ENCODE data around the gene A1CF. TPM values are rescaled to one million over a fixed set of nuclear protein-coding genes. Genes with fewer than 3 reads are reported as not detected.
A peak's percentile ranks its signal among the peaks of the same experiment; 100 is the strongest.

Gene A1CF
- total and polyA plus RNA-seq, 2 experiments from 2014 or later = 0.05 TPM; not detected in 1

DNA sequence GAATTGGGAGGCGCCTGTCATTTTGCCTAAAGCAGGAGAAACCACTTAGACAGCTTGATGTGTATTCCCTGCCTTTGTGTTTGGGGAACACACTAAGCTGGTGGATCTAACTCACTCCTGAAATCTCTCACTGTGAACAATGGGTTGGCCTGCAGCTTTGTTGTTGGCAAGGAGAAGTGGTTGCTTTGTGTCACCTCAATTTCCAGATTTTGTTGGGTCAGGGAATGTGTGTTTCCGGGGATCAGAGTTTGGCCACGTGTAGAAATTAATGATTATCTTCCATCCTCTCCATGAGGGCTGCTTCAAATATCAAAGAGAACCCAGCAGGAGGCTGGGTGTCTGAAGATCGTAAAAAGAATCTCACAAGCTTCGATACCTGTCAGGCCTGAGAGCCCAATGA, 27.8 kb downstream of the A1CF start:
- ATAC-seq = peak; percentile 73
- H2AFZ ChIP-seq = peak overlapping the region; percentile 28; the same call in 1 of the 2 replicates
- H3K27me3 ChIP-seq (ENCODE audit: insufficient read depth) = no peaks in the 10 kb centered on the region
- H3K79me2 ChIP-seq (replicated peaks; ENCODE audit: insufficient read depth) = no peaks in the 10 kb centered on the region
- H3K4me3 ChIP-seq = no peak overlapping the region
- Mint-ChIP-seq H3K4me1 (peaks cover 11% of the 10 kb centered on the region), H3K27me3 (ENCODE audit: insufficient read depth, low read depth, poor library complexity) (peaks cover 2% of the 10 kb centered on the region), H3K4me3 (no peak overlapping the region), H3K36me3 (ENCODE audit: low read depth) (no peaks in the 10 kb centered on the region), H3K27ac (no peak overlapping the region), H3K9me3 (no peaks in the 10 kb centered on the region)
- peaks cover 10% of the 10 kb centered on the region; the same call in 1 of the 2 replicates for H3K4me1 ChIP-seq (ENCODE audit: insufficient read depth)
- H3K9me2 ChIP-seq (ENCODE audit: insufficient read depth) = no peaks in the 10 kb centered on the region
- DNase-seq (ENCODE audit: low spot score) = peak; percentile 41
- no peaks in the 10 kb centered on the region for H3K36me3 ChIP-seq (ENCODE audit: insufficient read depth)
- H3K27ac ChIP-seq (ENCODE audit: low read depth) = no peak overlapping the region
- no peaks in the 10 kb centered on the region for H3F3A ChIP-seq (replicated peaks; ENCODE audit: low read depth)
- no peak overlapping the region for H3K4me2 ChIP-seq
- no peaks in the 10 kb centered on the region for H4K20me1 ChIP-seq (replicated peaks; ENCODE audit: insufficient read depth)
- no peak for TF ChIP-seq JUNB (IDR thresholded peaks at IDR 0.05; ENCODE audit: unreplicated experiment)
- no peak for TF ChIP-seq POLR2AphosphoS5 (IDR thresholded peaks at IDR 0.05; ENCODE audit: low read depth)
- no peak for TF ChIP-seq ZNF331 (CRISPR knock-in tag; IDR thresholded peaks at IDR 0.05; ENCODE audit: low read depth)
- no peak for TF ChIP-seq ETS1 (IDR thresholded peaks at IDR 0.05)
- no peak for TF ChIP-seq ZNF114 (CRISPR knock-in tag; IDR thresholded peaks at IDR 0.05)
- TF ChIP-seq, protein P1, sequence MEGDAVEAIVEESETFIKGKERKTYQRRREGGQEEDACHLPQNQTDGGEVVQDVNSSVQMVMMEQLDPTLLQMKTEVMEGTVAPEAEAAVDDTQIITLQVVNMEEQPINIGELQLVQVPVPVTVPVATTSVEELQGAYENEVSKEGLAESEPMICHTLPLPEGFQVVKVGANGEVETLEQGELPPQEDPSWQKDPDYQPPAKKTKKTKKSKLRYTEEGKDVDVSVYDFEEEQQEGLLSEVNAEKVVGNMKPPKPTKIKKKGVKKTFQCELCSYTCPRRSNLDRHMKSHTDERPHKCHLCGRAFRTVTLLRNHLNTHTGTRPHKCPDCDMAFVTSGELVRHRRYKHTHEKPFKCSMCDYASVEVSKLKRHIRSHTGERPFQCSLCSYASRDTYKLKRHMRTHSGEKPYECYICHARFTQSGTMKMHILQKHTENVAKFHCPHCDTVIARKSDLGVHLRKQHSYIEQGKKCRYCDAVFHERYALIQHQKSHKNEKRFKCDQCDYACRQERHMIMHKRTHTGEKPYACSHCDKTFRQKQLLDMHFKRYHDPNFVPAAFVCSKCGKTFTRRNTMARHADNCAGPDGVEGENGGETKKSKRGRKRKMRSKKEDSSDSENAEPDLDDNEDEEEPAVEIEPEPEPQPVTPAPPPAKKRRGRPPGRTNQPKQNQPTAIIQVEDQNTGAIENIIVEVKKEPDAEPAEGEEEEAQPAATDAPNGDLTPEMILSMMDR (conservative IDR thresholded peaks at IDR 0.05; ENCODE audit: low read depth in 2 of 2) = no peak
- TF ChIP-seq CREB1 (CRISPR knock-in tag; IDR thresholded peaks at IDR 0.05; ENCODE audit: low read depth) = no peak
- TF ChIP-seq EZH2 (IDR thresholded peaks at IDR 0.05; ENCODE audit: low read depth, unreplicated experiment) = no peak
- TF ChIP-seq STAT1 (IDR thresholded peaks at IDR 0.05; ENCODE audit: unreplicated experiment) = no peak

GRCh38 chr10:50855461-50855860, 30.0 kb downstream of the A1CF start:
- no peaks in the 10 kb centered on the region for H3K36me3 ChIP-seq (ENCODE audit: insufficient read depth)
- DNase-seq (ENCODE audit: low spot score) = no peak
- no peak overlapping the region for H3K27ac ChIP-seq (ENCODE audit: low read depth)
- no peak overlapping the region for H2AFZ ChIP-seq
- no peaks in the 10 kb centered on the region for H4K20me1 ChIP-seq (replicated peaks; ENCODE audit: insufficient read depth)
- H3K27ac Mint-ChIP-seq = no peak overlapping the region
- H3K4me1 Mint-ChIP-seq = peaks cover 17% of the 10 kb centered on the region
- no peaks in the 10 kb centered on the region for H3F3A ChIP-seq (replicated peaks; ENCODE audit: low read depth)
- H3K36me3 Mint-ChIP-seq (ENCODE audit: low read depth) = no peaks in the 10 kb centered on the region
- TF ChIP-seq POLR2AphosphoS5 (IDR thresholded peaks at IDR 0.05; ENCODE audit: low read depth) (no peak), EZH2phosphoT487 (IDR thresholded peaks at IDR 0.05; ENCODE audit: unreplicated experiment) (no peak)
- no peaks in the 10 kb centered on the region for H3K79me2 ChIP-seq (replicated peaks; ENCODE audit: insufficient read depth)
- H3K27me3 ChIP-seq (ENCODE audit: insufficient read depth) = no peaks in the 10 kb centered on the region
- no peak for ATAC-seq
- H3K4me1 ChIP-seq (ENCODE audit: insufficient read depth) = peaks cover 17% of the 10 kb centered on the region
- H3K9me3 Mint-ChIP-seq = no peaks in the 10 kb centered on the region
- no peak overlapping the region for H3K4me2 ChIP-seq
- H3K27me3 Mint-ChIP-seq (ENCODE audit: insufficient read depth, low read depth, poor library complexity) = peaks cover 2% of the 10 kb centered on the region
- no peaks in the 10 kb centered on the region for H3K9me2 ChIP-seq (ENCODE audit: insufficient read depth)
- H3K4me3 ChIP-seq = no peak overlapping the region
- H3K4me3 Mint-ChIP-seq = no peak overlapping the region
